ENCODE data around the gene STX3.
A peak's percentile ranks its signal among the peaks of the same experiment; 100 is the strongest.

STX3 gene

GRCh38 chr11:59769828-59770227 is 14.7 kb downstream of the STX3 start:
- TF ChIP-seq, protein P1, sequence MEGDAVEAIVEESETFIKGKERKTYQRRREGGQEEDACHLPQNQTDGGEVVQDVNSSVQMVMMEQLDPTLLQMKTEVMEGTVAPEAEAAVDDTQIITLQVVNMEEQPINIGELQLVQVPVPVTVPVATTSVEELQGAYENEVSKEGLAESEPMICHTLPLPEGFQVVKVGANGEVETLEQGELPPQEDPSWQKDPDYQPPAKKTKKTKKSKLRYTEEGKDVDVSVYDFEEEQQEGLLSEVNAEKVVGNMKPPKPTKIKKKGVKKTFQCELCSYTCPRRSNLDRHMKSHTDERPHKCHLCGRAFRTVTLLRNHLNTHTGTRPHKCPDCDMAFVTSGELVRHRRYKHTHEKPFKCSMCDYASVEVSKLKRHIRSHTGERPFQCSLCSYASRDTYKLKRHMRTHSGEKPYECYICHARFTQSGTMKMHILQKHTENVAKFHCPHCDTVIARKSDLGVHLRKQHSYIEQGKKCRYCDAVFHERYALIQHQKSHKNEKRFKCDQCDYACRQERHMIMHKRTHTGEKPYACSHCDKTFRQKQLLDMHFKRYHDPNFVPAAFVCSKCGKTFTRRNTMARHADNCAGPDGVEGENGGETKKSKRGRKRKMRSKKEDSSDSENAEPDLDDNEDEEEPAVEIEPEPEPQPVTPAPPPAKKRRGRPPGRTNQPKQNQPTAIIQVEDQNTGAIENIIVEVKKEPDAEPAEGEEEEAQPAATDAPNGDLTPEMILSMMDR (conservative IDR thresholded peaks at IDR 0.05) = no peak

DNA sequence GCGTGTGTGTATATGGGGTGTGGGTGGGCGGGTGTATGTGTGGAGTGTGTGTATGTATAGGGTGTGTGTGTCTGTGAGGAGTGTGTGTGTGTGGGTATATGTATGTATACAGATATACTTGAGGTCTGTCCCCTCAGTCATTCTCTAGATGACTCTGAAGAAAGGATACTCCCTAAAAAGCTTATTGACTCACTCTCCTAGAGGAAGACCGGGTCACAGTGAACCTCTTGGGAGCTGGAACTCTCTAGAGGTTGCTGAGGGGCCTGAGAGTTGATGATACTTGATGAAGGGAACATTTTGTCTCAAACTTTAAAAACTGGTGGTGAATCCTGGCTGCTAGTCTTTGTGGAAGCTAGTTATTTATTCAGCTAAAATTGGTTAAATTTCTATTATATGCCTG is 15.1 kb downstream of the STX3 start:
- TF ChIP-seq, protein P1 (conservative IDR thresholded peaks at IDR 0.05) = no peak
- no peak overlapping the region for H3K27ac ChIP-seq

More at GRCh38 chr11:59769828-59770227, 14.7 kb downstream of the STX3 start:
- no peak overlapping the region for H3K27ac ChIP-seq

DNA sequence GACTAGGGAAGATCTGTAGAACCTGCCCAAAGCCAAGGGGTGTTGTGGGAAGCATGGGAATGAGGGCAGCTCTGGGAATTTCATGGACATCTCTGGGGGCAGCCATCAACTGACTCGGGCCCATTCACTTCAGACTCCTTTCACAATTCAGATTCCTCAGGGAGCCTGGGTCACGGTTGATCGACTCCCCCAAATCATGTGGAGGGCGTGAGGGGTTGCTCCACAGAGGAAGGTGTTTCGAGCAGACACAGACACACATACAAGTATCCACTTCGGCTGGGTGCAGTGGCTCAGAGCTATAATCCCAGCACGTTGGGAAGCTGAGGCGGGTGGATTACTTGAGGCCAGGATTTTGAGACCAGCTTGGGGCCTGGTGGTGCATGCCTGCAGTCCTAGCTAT is 15.7 kb downstream of the STX3 start:
- no peak overlapping the region for H3K27ac ChIP-seq
- TF ChIP-seq, protein P1 (conservative IDR thresholded peaks at IDR 0.05) = no peak

GRCh38 chr11:59771605-59772004 is 16.4 kb downstream of the STX3 start:
- TF ChIP-seq, protein P1 (conservative IDR thresholded peaks at IDR 0.05) = no peak
- H3K27ac ChIP-seq = no peak overlapping the region

DNA sequence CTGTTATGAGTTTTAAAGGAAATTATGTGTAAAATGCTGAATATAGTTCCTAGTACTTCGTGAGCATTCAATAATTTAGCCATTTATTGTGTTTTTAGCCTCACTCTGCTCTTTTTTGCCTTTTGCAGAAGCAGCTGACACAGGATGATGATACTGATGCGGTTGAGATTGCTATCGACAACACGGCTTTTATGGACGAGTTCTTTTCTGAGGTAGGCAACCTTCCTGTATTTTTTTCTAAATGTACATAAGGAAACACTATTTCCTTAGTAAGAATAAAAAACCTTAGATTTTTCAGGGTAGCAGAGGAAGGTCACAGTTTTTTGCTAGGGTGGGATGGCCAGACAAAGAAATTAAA is 17.9 kb downstream of the STX3 start:
- TF ChIP-seq, protein P1 (conservative IDR thresholded peaks at IDR 0.05) = no peak
- no peak overlapping the region for H3K27ac ChIP-seq

DNA sequence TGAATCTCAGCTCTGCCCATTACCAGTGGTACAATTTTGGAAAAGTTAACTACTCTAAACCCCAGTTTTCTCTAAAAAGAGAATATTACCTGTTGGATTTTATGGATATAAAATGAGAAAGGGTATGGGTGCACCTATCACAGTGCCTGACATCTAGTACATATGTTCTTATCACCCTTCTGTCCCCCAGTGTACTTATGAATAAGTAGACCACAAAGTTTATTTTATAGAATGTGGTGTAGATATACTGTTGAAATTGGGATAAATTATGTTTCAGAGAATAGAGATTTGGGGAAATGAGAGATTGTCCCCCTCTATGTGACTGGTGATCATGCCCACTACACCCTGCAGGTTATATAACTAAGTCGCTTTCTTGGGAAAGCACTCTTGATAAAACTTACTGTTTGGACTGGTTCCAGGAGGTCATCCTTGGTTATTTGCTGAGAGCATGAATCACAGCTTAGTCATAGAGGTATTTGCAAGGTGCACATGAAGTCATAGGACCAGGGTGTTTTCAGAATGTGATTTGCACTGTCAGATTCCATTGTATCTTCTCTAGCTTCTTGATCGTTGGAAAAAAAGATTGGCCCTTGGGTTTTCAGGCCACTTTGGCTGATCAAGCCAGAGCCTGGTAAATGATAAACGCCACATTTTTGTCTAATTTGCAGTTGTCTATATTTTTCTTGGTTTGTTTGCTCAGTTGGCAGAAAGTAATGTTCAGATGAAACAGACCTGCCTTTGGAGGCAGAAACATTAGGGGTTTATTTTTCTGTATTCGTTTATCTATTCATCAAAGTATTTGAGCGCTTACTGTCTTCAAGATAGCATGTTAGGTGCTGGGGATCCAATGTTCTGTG is 21.3 kb downstream of the STX3 start:
- TF ChIP-seq, protein P1 (conservative IDR thresholded peaks at IDR 0.05) = no peak
- peak overlapping the region; percentile 50 for H3K27ac ChIP-seq

- TF ChIP-seq, protein P1 (conservative IDR thresholded peaks at IDR 0.05) = no peak
- peak overlapping the region; percentile 50 for H3K27ac ChIP-seq
These were observed 21.9 kb downstream of the STX3 start for GRCh38 chr11:59777104-59777503.
